GM12878 (cell line): Measurements from ENCODE around the gene AAGAB. TPM values are rescaled to one million over a fixed set of nuclear protein-coding genes. Genes with fewer than 3 reads are reported as not detected.

ENCODE experiments used
- ATAC-seq: fragments of 200-7000 bp; cut with Tn5 transposase; 3 replicates; pipeline ENCODE4 v1.9.1; 2020; ENCODE audit warnings: mild to moderate bottlenecking, moderate library complexity
- BruUV-seq: library from RNA; stranded (reverse); fragments of 400-500 nt; replicated peaks from 2 replicates; lab custom pipeline; 2021; lab: Mats Ljungman, UMichigan
- CTCF ChIA-PET: fragments of 300-600 bp; sonication (Branson Sonifier 250); formaldehyde crosslinking; extraction: SDS; loops from one replicate; lab custom pipeline; 2021; ENCODE audit warnings: inconsistent platforms; lab: Yijun Ruan, JAX
- POLR2A ChIA-PET: fragments of 350-600 bp; formaldehyde crosslinking; extraction: SDS; loops from one replicate; lab custom pipeline; 2021; ENCODE audit warnings: inconsistent platforms; lab: Charles Lee
- RAD21 ChIA-PET: fragments of 300-600 bp; sonication (Branson Sonifier 250); formaldehyde crosslinking; loops from one replicate; lab custom pipeline; 2023; ENCODE audit warnings: antibody characterized with exemption; ENCODE audit not compliant: unreplicated experiment; lab: Charles Lee
- SMC1A ChIA-PET: fragments of 300-600 bp; sonication (Branson Sonifier 250); formaldehyde crosslinking; loops from one replicate; lab custom pipeline; 2023; ENCODE audit not compliant: unreplicated experiment, uncharacterized antibody; lab: Charles Lee
- DNase-seq: peaks from one replicate; pipeline ENCODE4 v3.0.0-alpha.2; 2011; ENCODE audit warnings: low read depth, low spot score
- FAIRE-seq: peaks from 3 replicates; lab custom pipeline; 2011; peaks lifted over from hg19 to GRCh38; lab: Jason Lieb, UNC
- H2AFZ ChIP-seq: 2 replicates; pipeline ENCODE4 v1.6.0; 2011; ENCODE audit warnings: low read depth, low read length, control low read depth; ENCODE audit not compliant: control insufficient read depth
- H3K27ac ChIP-seq: 2 replicates; pipeline ENCODE4 v1.5.1; 2011; ENCODE audit warnings: control low read depth; ENCODE audit not compliant: control insufficient read depth, insufficient read depth
- H3K27me3 ChIP-seq, 2 experiments: replicated peaks in 1 of 2; 2 replicates each; pipeline versions ENCODE4 v1.6.0 to v1.6.1; 2011; ENCODE audit warnings: low read length in 1 of 2; ENCODE audit not compliant: control insufficient read depth in 2 of 2, insufficient read depth in 2 of 2
- H3K36me3 ChIP-seq, 2 experiments: 2 replicates each; pipeline ENCODE4 v1.5.1; 2011; ENCODE audit warnings: low read length in 1 of 2; ENCODE audit not compliant: control insufficient read depth in 2 of 2, insufficient read depth in 2 of 2
- H3K4me1 ChIP-seq: 2 replicates; pipeline ENCODE4 v1.6.1; 2011; ENCODE audit warnings: mild to moderate bottlenecking, low read length, moderate library complexity, mixed read lengths; ENCODE audit not compliant: control insufficient read depth, insufficient read depth
- H3K4me2 ChIP-seq: 2 replicates; pipeline ENCODE4 v1.6.0; 2011; ENCODE audit warnings: control low read depth; ENCODE audit not compliant: control insufficient read depth, insufficient read depth
- H3K4me3 ChIP-seq: fragments of 200-600 bp; sonication (generic); 2 replicates; pipeline ENCODE4 v1.5.1; 2016
- H3K79me2 ChIP-seq: 2 replicates; pipeline ENCODE4 v1.6.0; 2011; ENCODE audit warnings: low read length; ENCODE audit not compliant: control insufficient read depth, insufficient read depth
- H3K9ac ChIP-seq: 2 replicates; pipeline ENCODE4 v1.8.0; 2011; ENCODE audit warnings: low read length, control low read depth, mixed read lengths; ENCODE audit not compliant: control insufficient read depth, insufficient read depth
- H3K9me3 ChIP-seq: replicated peaks from 3 replicates; pipeline ENCODE4 v1.5.1; 2011; ENCODE audit warnings: mild to moderate bottlenecking, low read length; ENCODE audit not compliant: control insufficient read depth, insufficient read depth
- H4K20me1 ChIP-seq: 2 replicates; pipeline ENCODE4 v1.6.0; 2011; ENCODE audit not compliant: control insufficient read depth, insufficient read depth
- CEBPB ChIP-seq, 2 experiments: fragments of 150-350 bp in 1 of 2; IDR thresholded peaks; 2 replicates each; pipeline ENCODE4 v1.6.1; 2012 to 2014; ENCODE audit warnings: low read depth in 2 of 2, low read length in 2 of 2, borderline replicate concordance in 1 of 2, inconsistent platforms in 1 of 2
- ESRRA ChIP-seq: IDR thresholded peaks from 2 replicates; pipeline ENCODE4 v1.6.1; 2012; ENCODE audit warnings: mild to moderate bottlenecking, low read length, improper control_type of control experiment
- HDGF ChIP-seq: fragments of 450-650 bp; IDR thresholded peaks from 2 replicates; pipeline ENCODE4 v1.6.1; 2016; ENCODE audit warnings: antibody characterized with exemption
- MTA2 ChIP-seq: fragments of 450-650 bp; IDR thresholded peaks from 2 replicates; pipeline ENCODE4 v1.6.1; 2016; ENCODE audit warnings: low read depth, mild to moderate bottlenecking, moderate library complexity
- NR2F1 ChIP-seq: fragments of 450-650 bp; conservative IDR thresholded peaks from 2 replicates; pipeline ENCODE4 v1.6.1; 2017; ENCODE audit warnings: mild to moderate bottlenecking
- PKNOX1 ChIP-seq: fragments of 450-650 bp; IDR thresholded peaks from 2 replicates; pipeline ENCODE4 v1.6.1; 2016; ENCODE audit warnings: mild to moderate bottlenecking
- RAD21 ChIP-seq: IDR thresholded peaks from 2 replicates; pipeline ENCODE4 v1.6.1; 2011; ENCODE audit warnings: mild to moderate bottlenecking, low read depth, low read length, moderate library complexity; ENCODE audit not compliant: insufficient read depth
- RELA ChIP-seq: fragments of 450-650 bp; IDR thresholded peaks from 2 replicates; pipeline ENCODE4 v1.8.0; 2014; ENCODE audit warnings: borderline replicate concordance; ENCODE audit not compliant: partially characterized antibody
- ZNF592 ChIP-seq: fragments of 450-650 bp; IDR thresholded peaks from 2 replicates; pipeline ENCODE4 v1.6.1; 2017; ENCODE audit warnings: mild to moderate bottlenecking, moderate library complexity
- ZNF687 ChIP-seq: fragments of 450-650 bp; IDR thresholded peaks from 2 replicates; pipeline ENCODE4 v1.6.1; 2017; ENCODE audit warnings: mild to moderate bottlenecking, moderate library complexity
- WGBS: methylation state at CpG from one replicate; pipeline ENCODE4 v1.1.6; 2016; ENCODE audit warnings: low lambda C conversion rate; ENCODE audit not compliant: insufficient replicate concordance, insufficient coverage; ENCODE audit errors: missing lambda C conversion rate; 5-methylcytosine and 5-hydroxymethylcytosine counted together
- in situ Hi-C: fragments of 300-500 bp; cut with MboI; formaldehyde crosslinking; loops from 9 replicates; pipeline ENCODE4 v1.14.3; 2018; ENCODE audit warnings: mixed read lengths
- intact Hi-C: fragments of 100-400 bp; cut with micrococcal nuclease; formaldehyde crosslinking; loops from one replicate; pipeline ENCODE4 v1.14.2; 2022; ENCODE audit not compliant: unreplicated experiment
- polyA plus RNA-seq, 11 experiments: library from polyadenylated mRNA; depleted of rRNA in 4 of 11; unstranded in 6 of 11; stranded (reverse) in 5 of 11; fragments of >200 nt; fragmentation: Nextera tagmentation in 4 of 11; fragmentation: Illumina TruSeq in 1 of 11; extraction: Ambion mirVana in 4 of 11; extraction: Trizol in 1 of 11; gene quantifications; 1 replicate in 1 of 11; 2 replicates in 10 of 11; pipeline versions ENCODE4 v1.2.1 to v1.2.3, GENCODE V29; 2011 to 2016; ENCODE audit warnings: inconsistent platforms in 2 of 11, missing spikeins in 2 of 11, low read depth in 1 of 11
- total RNA-seq, 4 experiments: library from RNA; depleted of rRNA in 3 of 4; stranded (reverse); fragments of >200 nt in 3 of 4; fragmentation: Illumina TruSeq in 1 of 4; extraction: Trizol in 1 of 4; gene quantifications; 2 replicates each; pipeline versions ENCODE4 v1.2.1 to v1.2.3, GENCODE V29; 2013 to 2021

Gene AAGAB
- total and polyA plus RNA-seq, 10 of the 15 experiments (the other 5 are each of a cell fraction or from before 2014, with no cell fraction given) = 11.4 to 62.3 (median 38.0) TPM

GRCh38 chr15:67181221-67181639 lies 73.2 kb downstream of the AAGAB start (continued):
- TF ChIP-seq RAD21 (peak; percentile 44), HDGF (no peak)

GRCh38 chr15:67180514-67181191 lies 73.8 kb downstream of the AAGAB start:
- FAIRE-seq = no peak
- TF ChIP-seq PKNOX1 (no peak), RAD21 (no peak), ZNF592 (no peak), ZNF687 (no peak), MTA2 (no peak), NR2F1 (no peak), ESRRA (no peak), CEBPB (IDR thresholded peaks at IDR 0.05; ENCODE audit: borderline replicate concordance in 1 of 2, low read depth in 2 of 2, low read length in 2 of 2) (no peak), RELA (no peak)

More at GRCh38 chr15:67180514-67181191, 73.8 kb downstream of the AAGAB start:
- Histone ChIP-seq H3K27me3 (no peaks in the 10 kb centered on the region), H3K79me2 (no peaks in the 10 kb centered on the region), H2AFZ (no peak overlapping the region), H3K27ac (no peak overlapping the region), H3K4me1 (peaks cover under 1% of the 10 kb centered on the region), H3K9me3 (no peaks in the 10 kb centered on the region), H3K36me3 (peaks cover 26 to 36% of the 10 kb centered on the region in 2 experiments), H3K4me2 (no peak overlapping the region), H4K20me1 (no peaks in the 10 kb centered on the region), H3K9ac (no peak overlapping the region), H3K4me3 (no peak overlapping the region)
- BruUV-seq = no TSS peak
- intact Hi-C loops = no loop called here
- WGBS = 94% methylated on average over 10 of the region's 10 CpGs
- ATAC-seq (no peak), DNase-seq (no peak)
- ChIA-PET SMC1A (interaction anchor here (0.7 kb wide), 1 partner anchor 142 kb away, joined by 3 read pairs; no protein-coding TSS in a partner anchor), CTCF (interaction anchor here (1.5 kb wide), 1 partner anchor 234 kb away, joined by 3 read pairs; no protein-coding TSS in a partner anchor), RAD21 (no interaction called here), POLR2A (no interaction called here)
- in situ Hi-C loops = no loop called here
